RCC 7860 (cell line): Measurements from ENCODE around the gene SGCD.

Experiments used
- DNase-seq: peaks from one replicate; pipeline ENCODE4 v3.0.0-alpha.2; 2015; ENCODE audit warnings: low spot score
- FAIRE-seq: peaks from 2 replicates; lab custom pipeline; 2012; peaks lifted over from hg19 to GRCh38; lab: Jason Lieb, UNC

Gene SGCD

GRCh38 chr5:156326718-156327259, at the start of gene SGCD:
Gene SGCD (plus strand): TSS chr5:156327164.
- DNase-seq, result no peak
- no peak for FAIRE-seq

- FAIRE-seq (no peak), DNase-seq (no peak)
These were observed 49.7 kb upstream of the SGCD start for GRCh38 chr5:156277290-156277689.

- FAIRE-seq, result no peak
These were observed 31.5 kb upstream of the SGCD start for GRCh38 chr5:156295431-156295830.

GRCh38 chr5:156310115-156310514, 16.8 kb upstream of the SGCD start:
- FAIRE-seq, result no peak
- DNase-seq, result no peak

More at GRCh38 chr5:156295431-156295830, 31.5 kb upstream of the SGCD start:
- DNase-seq, result no peak

GRCh38 chr5:156312897-156313694, 13.9 kb upstream of the SGCD start:
- FAIRE-seq (no peak), DNase-seq (no peak)

- DNase-seq (no peak), FAIRE-seq (no peak)
These were observed 12.5 kb upstream of the SGCD start for GRCh38 chr5:156314416-156314815.

- FAIRE-seq (no peak), DNase-seq (no peak)
These were observed 4.3 kb upstream of the SGCD start for GRCh38 chr5:156322666-156323065.

GRCh38 chr5:156327296-156327695, 332 bp downstream of the SGCD start:
- FAIRE-seq (no peak), DNase-seq (no peak)

- FAIRE-seq, result no peak
These were observed 1.2 kb downstream of the SGCD start for GRCh38 chr5:156328161-156328560.

GRCh38 chr5:156328766-156329165, 1.8 kb downstream of the SGCD start:
- no peak for DNase-seq
- FAIRE-seq, result no peak

More at GRCh38 chr5:156328161-156328560, 1.2 kb downstream of the SGCD start:
- DNase-seq, result no peak

GRCh38 chr5:156329171-156329611, 2.2 kb downstream of the SGCD start:
- no peak for DNase-seq
- FAIRE-seq, result no peak

GRCh38 chr5:156330141-156330870, 3.3 kb downstream of the SGCD start:
- FAIRE-seq (no peak), DNase-seq (no peak)

GRCh38 chr5:156331181-156331580, 4.2 kb downstream of the SGCD start:
- FAIRE-seq, result no peak
- no peak for DNase-seq

- FAIRE-seq, result no peak
These were observed 4.9 kb downstream of the SGCD start for GRCh38 chr5:156331845-156332244.

GRCh38 chr5:156332245-156332644, 5.3 kb downstream of the SGCD start:
- FAIRE-seq, result no peak
- DNase-seq, result no peak

More at GRCh38 chr5:156331845-156332244, 4.9 kb downstream of the SGCD start:
- no peak for DNase-seq

GRCh38 chr5:156339139-156339841, 12.3 kb downstream of the SGCD start:
- FAIRE-seq (no peak), DNase-seq (no peak)

- DNase-seq, result no peak
- FAIRE-seq, result no peak
These were observed 13.9 kb downstream of the SGCD start for GRCh38 chr5:156340893-156341292.

- no peak for DNase-seq
- FAIRE-seq, result no peak
These were observed 23.3 kb downstream of the SGCD start for GRCh38 chr5:156350256-156350655.

GRCh38 chr5:156351423-156351822, 24.5 kb downstream of the SGCD start:
- no peak for DNase-seq
- no peak for FAIRE-seq

- no peak for DNase-seq
- FAIRE-seq, result no peak
These were observed 27.6 kb downstream of the SGCD start for GRCh38 chr5:156354571-156354970.

GRCh38 chr5:156356238-156356637, 29.3 kb downstream of the SGCD start:
- DNase-seq, result no peak
- no peak for FAIRE-seq
